HUES48 (cell line): ENCODE results near the gene LGALS8.
"Not testable (repeated sequence)": the region's sequence is repeated elsewhere in the genome, so short reads cannot be mapped to it uniquely, and the experiment has no call there.

Experiments
- H3K27ac ChIP-seq: one replicate; pipeline ENCODE4 v1.7.0; 2013; ENCODE audit warnings: low read depth, low read length, inconsistent platforms
- H3K27me3 ChIP-seq: 2 replicates; pipeline ENCODE4 v1.6.1; 2013; ENCODE audit warnings: mild to moderate bottlenecking, low read length; ENCODE audit not compliant: control insufficient read depth, insufficient read depth
- H3K36me3 ChIP-seq: 2 replicates; pipeline ENCODE4 v1.6.1; 2013; ENCODE audit warnings: low read length; ENCODE audit not compliant: control insufficient read depth, insufficient read depth
- H3K4me1 ChIP-seq: 2 replicates; pipeline ENCODE4 v1.6.1; 2013; ENCODE audit warnings: mild to moderate bottlenecking, low read length; ENCODE audit not compliant: control insufficient read depth, insufficient read depth
- H3K4me3 ChIP-seq: 2 replicates; pipeline ENCODE4 v1.5.1; 2013; ENCODE audit warnings: mild to moderate bottlenecking, low read depth, low read length
- H3K9ac ChIP-seq: 2 replicates; pipeline ENCODE4 v1.6.1; 2013; ENCODE audit warnings: mild to moderate bottlenecking, low read depth, low read length, moderate library complexity
- H3K9me3 ChIP-seq: 2 replicates; pipeline ENCODE4 v1.6.1; 2013; ENCODE audit warnings: low read length; ENCODE audit not compliant: control insufficient read depth, insufficient read depth

LGALS8 gene

GRCh38 chr1:236523704-236524141, at the start of gene LGALS8:
Gene LGALS8, plus strand, starts transcription at chr1:236523982. Its CDS starts 2,089 bp downstream, at chr1:236526071.
- no peak within 1 kb of the TSS for H3K27ac ChIP-seq
- H3K36me3 ChIP-seq: no peaks in the 10 kb centered on the region
- H3K4me3 ChIP-seq: peak within 1 kb of the TSS; percentile 89
- peak within 1 kb of the TSS; percentile 63 for H3K9ac ChIP-seq
- peaks cover 4% of the 10 kb centered on the region; the same call in 1 of the 2 replicates for H3K4me1 ChIP-seq
- H3K27me3 ChIP-seq: peaks cover 22% of the 10 kb centered on the region
- H3K9me3 ChIP-seq: no peaks in the 10 kb centered on the region

- Histone ChIP-seq H3K27ac (no peak overlapping the region), H3K27me3 (no peaks in the 10 kb centered on the region), H3K9ac (no peak overlapping the region), H3K9me3 (no peaks in the 10 kb centered on the region), H3K4me1 (peaks cover 16% of the 10 kb centered on the region), H3K4me3 (no peak overlapping the region), H3K36me3 (no peaks in the 10 kb centered on the region)
Observed at GRCh38 chr1:236476019-236476418, 47.8 kb upstream of the LGALS8 start.

DNA sequence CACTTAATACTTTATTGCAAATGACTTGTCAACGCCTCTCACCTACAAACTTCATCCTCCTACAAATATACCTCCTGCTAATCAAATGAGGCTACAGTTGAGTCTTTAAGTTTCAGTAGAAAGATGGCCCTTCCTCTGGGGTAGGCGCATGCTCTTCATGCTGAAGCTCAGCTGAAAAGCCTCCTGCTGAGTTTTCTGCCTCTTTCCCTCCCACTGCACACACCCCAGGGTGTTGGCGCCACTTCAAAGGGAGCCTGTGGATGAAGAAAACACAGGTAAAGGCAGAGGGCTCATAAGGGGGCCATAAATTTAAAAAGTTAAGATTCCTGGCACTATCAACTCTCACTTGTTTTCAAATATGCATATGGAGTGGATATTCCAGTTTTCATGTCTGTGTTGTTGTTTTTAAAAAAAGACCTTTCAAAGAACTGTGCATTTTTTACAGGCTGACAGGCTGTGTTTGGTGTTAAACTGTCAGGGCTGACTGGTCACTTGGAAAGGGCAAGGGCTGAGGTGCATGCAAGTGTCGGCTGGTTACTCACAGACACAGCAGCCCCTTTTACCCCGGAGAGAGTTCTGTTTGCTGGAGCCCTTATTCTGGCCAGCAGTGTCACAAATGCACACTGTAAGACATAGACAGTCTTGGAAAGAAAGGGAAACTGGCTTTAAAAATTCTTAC, 42.9 kb upstream of the LGALS8 start:
- H3K36me3 ChIP-seq: 0 out of 2 replicates have a peak, but pooled peaks cover 3% of the 10 kb centered on the region
- no peak overlapping the region for H3K9ac ChIP-seq
- H3K4me3 ChIP-seq: no peak overlapping the region
- no peaks in the 10 kb centered on the region for H3K27me3 ChIP-seq
- H3K4me1 ChIP-seq: no peaks in the 10 kb centered on the region
- H3K27ac ChIP-seq: no peak overlapping the region
- no peaks in the 10 kb centered on the region for H3K9me3 ChIP-seq

- H3K4me1 ChIP-seq: peaks cover 3% of the 10 kb centered on the region; the same call in 1 of the 2 replicates
- H3K9me3 ChIP-seq: no peaks in the 10 kb centered on the region
- H3K4me3 ChIP-seq: no peak overlapping the region
- H3K36me3 ChIP-seq: 0 out of 2 replicates have a peak, but pooled peaks cover 3% of the 10 kb centered on the region
- H3K27ac ChIP-seq: no peak overlapping the region
- no peaks in the 10 kb centered on the region for H3K27me3 ChIP-seq
- H3K9ac ChIP-seq: no peak overlapping the region
Observed at GRCh38 chr1:236484310-236484971, 39.3 kb upstream of the LGALS8 start.

DNA sequence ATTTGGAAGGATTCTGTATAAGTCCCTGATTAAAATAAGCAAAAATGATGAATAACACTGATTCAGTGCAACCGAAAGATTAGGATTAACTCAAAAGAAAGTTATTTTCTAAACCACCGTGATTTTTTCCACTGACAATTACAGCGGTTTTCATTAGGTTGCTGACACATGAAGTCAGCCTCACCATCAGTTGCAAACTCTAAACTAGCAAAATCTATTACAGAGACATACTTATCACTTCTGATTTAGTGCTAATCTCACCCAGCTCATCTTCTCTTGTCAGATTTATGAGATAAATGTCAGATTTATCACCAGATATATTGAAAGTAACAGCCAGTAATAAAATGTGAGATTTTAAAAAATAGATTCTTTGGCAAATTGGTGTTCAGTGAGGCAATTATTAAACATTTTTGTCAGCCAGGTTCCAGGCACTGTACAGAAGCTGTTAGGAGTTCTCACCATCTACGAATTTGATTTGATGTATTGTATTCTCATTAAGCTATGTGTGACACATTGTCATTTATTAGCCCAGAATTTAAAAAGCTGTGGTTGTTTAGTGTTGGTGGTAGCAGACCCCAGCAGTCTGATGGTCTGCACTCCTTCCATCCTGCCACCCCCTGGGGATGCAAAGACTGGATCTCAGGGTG, 37.3 kb upstream of the LGALS8 start:
- Histone ChIP-seq H3K4me1 (peaks cover 3% of the 10 kb centered on the region; the same call in 1 of the 2 replicates), H3K9ac (no peak overlapping the region), H3K27ac (no peak overlapping the region), H3K9me3 (no peaks in the 10 kb centered on the region), H3K4me3 (no peak overlapping the region), H3K27me3 (no peaks in the 10 kb centered on the region), H3K36me3 (0 out of 2 replicates have a peak, but pooled peaks cover 3% of the 10 kb centered on the region)

- not testable (repeated sequence) for H3K27ac ChIP-seq, H3K36me3 ChIP-seq, H3K9ac ChIP-seq, H3K4me3 ChIP-seq, H3K9me3 ChIP-seq, H3K4me1 ChIP-seq, H3K27me3 ChIP-seq
Observed at GRCh38 chr1:236489161-236489560, 34.6 kb upstream of the LGALS8 start.

DNA sequence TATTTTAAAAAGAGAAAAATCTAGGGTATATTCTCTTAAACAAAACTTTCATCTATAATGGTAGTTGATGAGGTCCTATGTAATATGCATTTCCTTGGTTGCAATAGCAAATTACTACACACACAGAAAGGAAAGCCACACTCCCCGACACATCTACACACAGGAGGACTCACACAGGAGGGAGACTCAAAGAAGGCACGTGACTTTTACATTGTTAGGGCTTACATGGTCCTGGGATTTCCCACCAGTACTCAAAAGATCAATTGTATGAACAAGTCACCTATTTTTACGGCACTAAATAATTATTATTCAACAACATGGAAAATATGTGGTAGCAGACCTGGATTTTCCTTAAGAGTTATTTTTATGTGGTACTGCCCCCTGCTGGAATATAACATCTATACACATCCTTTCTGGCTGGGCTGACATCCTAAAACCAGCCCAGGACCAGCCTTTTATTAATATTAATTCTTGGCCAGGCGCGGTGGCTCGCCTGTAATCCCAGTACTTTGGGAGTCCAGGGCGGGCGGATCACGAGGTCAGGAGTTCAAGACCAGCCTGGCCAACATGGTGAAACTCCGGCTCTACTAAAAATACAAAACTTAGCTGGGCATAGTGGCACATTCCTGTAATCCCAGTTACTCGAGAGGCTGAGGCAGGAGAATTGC, 33.9 kb upstream of the LGALS8 start:
- H3K27ac ChIP-seq: no peak overlapping the region
- no peaks in the 10 kb centered on the region for H3K36me3 ChIP-seq
- no peaks in the 10 kb centered on the region for H3K9me3 ChIP-seq
- H3K27me3 ChIP-seq: no peaks in the 10 kb centered on the region
- peaks cover 6% of the 10 kb centered on the region; the same call in 1 of the 2 replicates for H3K4me1 ChIP-seq
- no peak overlapping the region for H3K4me3 ChIP-seq
- H3K9ac ChIP-seq: no peak overlapping the region

DNA sequence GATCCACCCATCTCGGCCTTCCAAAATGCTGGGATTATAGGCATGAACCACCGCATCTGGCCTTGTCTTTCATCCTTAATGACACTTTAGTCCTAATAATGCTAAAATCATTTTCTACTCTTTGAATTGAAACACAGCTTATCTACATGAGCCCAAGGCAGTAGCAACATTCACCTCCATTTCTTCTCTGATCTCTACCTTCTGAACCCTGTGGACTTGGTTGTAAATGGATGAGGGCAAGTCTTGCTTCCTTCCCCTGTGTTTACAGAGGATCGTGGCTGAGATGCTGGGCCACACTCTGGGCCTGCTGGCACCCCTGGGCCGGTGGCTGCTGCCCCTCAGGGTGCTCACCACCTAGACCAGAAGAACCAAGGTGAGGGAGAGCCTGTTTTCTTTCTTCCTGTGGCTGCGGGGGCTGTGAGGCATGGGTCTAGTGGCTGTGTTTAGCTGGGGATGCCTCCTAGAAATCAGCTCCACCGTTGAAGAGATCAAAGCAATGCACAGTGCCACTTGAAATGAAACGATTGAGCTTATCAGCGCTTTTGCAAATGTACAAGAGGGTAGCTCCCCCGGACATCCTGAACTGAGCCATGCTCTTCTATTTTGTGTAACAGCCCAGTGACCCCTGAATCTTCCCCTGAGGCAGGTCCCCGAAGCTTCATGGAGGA, 32.2 kb upstream of the LGALS8 start:
- Histone ChIP-seq H3K27me3 (no peaks in the 10 kb centered on the region), H3K9me3 (no peaks in the 10 kb centered on the region), H3K4me3 (no peak overlapping the region), H3K9ac (no peak overlapping the region), H3K4me1 (peaks cover 9% of the 10 kb centered on the region), H3K27ac (no peak overlapping the region), H3K36me3 (no peaks in the 10 kb centered on the region)

GRCh38 chr1:236492378-236492777, 31.4 kb upstream of the LGALS8 start:
- no peak overlapping the region for H3K27ac ChIP-seq

GRCh38 chr1:236494082-236494481, 29.7 kb upstream of the LGALS8 start:
- no peaks in the 10 kb centered on the region for H3K27me3 ChIP-seq
- H3K9ac ChIP-seq: no peak overlapping the region
- no peak overlapping the region for H3K27ac ChIP-seq
- peaks cover 6% of the 10 kb centered on the region for H3K4me1 ChIP-seq
- H3K9me3 ChIP-seq: no peaks in the 10 kb centered on the region
- no peaks in the 10 kb centered on the region for H3K36me3 ChIP-seq
- H3K4me3 ChIP-seq: no peak overlapping the region

More at GRCh38 chr1:236492378-236492777, 31.4 kb upstream of the LGALS8 start:
- H3K27me3 ChIP-seq: no peaks in the 10 kb centered on the region
- no peak overlapping the region for H3K9ac ChIP-seq
- no peaks in the 10 kb centered on the region for H3K36me3 ChIP-seq
- H3K4me1 ChIP-seq: peaks cover 6% of the 10 kb centered on the region
- no peak overlapping the region for H3K4me3 ChIP-seq
- no peaks in the 10 kb centered on the region for H3K9me3 ChIP-seq
